PC-3 (cell line): Measurements from ENCODE around the gene OPRM1.

ENCODE experiments used
- CTCF ChIP-seq: fragments of 300-600 bp; sonication (generic); conservative IDR thresholded peaks from 2 replicates; pipeline ENCODE4 v1.5.1; 2017; ENCODE audit warnings: antibody characterized with exemption, low read depth, mild to moderate bottlenecking, low read length
- EZH2phosphoT487 ChIP-seq: fragments of 300-600 bp; sonication (generic); IDR thresholded peaks from 2 replicates; pipeline ENCODE4 v1.6.1; 2018; ENCODE audit warnings: mild to moderate bottlenecking, antibody characterized with exemption, low read length, borderline replicate concordance

- TF ChIP-seq CTCF = no peak
- no peak for TF ChIP-seq EZH2phosphoT487
These were observed 26.2 kb upstream of the OPRM1 start for GRCh38 chr6:154012852-154013251.
